ENCODE data around the gene SNAPC5. TPM values are rescaled to one million over a fixed set of nuclear protein-coding genes. Genes with fewer than 3 reads are reported as not detected.

Gene SNAPC5, protein sequence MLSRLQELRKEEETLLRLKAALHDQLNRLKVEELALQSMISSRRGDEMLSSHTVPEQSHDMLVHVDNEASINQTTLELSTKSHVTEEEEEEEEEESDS
- total RNA-seq = 10 to 100 TPM; 18.0 to 20.4 TPM

DNA sequence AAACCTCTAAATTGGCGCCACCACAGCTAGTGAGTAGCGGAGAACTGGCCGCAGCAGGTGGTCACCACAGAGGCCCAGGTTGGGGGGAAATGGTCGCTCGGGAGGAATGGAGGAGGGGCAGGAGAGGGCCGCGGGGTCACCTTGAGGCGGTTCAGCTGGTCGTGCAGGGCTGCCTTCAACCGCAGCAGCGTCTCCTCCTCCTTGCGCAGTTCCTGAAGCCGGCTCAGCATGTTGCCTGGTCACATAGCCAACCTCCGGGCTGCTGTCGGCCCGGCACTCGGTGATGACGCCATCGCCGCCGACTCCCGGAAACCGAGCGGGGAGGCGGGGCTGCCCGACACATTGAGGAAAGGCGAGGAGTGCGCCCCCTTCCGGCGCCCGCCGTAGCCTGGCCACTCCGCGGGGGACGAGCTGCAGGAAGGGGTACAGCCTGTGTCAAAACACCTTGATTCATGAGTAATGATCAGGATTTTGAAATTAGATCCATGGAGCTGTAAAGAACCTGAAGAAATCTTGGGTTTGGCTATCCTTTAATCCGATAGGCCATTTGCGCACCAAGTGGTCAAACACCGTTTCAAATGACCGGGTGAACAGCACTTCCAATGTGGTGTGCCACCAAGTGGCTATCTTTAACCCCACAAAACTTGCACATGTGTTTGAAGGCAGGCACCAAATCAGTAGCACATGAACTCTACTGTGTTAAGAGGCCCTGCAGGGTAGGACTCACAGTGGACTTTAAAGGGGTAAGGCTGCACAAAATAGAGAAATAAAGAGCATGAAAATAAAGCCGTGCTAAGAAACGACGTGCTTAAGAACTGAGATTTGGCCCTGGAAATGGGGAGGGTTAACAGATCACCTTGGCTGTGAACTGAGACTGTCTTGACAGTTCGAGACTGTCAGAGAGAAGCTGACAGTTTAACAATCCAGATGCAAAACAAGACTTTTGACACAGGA is at the start of gene SNAPC5:
Gene SNAPC5 (minus strand): TSS at position 261 of the 954 bp plus-strand sequence. CDS start 31 bp downstream, at position 230.

DNA sequence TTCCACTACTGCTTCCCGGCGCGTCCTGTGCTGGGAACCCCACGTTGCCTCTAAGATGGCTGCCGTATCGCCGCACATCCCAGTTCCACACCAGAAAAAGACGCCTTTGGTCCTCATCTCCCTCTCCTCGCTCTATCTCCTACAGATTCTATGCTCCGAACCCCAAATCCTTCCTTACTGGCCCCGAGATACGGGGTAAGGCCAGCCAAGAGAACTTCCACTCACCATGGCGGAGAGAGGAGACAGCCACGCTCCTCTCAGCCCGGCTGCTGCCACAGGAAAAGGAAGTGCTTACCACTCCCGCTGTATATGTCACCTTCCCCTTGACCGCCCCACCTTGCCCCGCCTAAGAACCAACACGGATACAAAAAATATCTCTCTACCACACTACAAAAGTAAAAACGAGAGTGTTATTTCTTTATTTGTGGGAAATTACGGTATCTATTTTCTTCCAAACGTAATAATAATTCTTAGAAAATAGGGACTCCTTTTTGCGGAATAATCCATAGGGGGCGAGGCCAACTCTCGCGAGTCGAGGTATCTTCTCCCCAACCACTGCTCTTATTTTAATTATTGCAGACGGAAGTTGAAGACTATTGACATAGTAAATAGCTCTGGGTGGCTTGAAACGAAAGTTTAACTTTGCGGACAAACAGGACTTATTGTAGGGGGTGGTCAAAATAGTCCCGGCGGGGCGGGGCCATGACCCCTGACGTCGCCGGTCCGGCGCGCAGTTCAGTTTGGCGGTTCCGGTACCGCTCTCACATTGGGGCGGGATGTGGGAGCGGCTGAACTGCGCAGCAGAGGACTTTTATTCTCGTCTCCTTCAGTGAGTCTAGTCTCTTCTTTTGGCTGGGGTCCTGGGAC is 7.2 kb upstream of the SNAPC5 start, which contains the start of the genes RPL4 and ZWILCH:
Gene RPL4 (minus strand): TSS at position 293 of the 867 bp plus-strand sequence. CDS start 65 bp downstream, at position 228.
Gene ZWILCH (plus strand): TSS at position 764 of the 867 bp plus-strand sequence. CDS start 13 bp downstream, at position 777.

Small RNAs within 50 kb of the gene (microRNA-seq; reads per million reads assigned to microRNA genes)
- gene MIR4512 (ENCODE audit: borderline microRNAs expressed, borderline replicate concordance) = not detected

Other genes starting within 250 kb of the SNAPC5 start
- gene MEGF11, start 244.0 kb downstream of the SNAPC5 start, total RNA-seq = not detected
- 10 to 100 TPM; 30.6 to 31.6 TPM for gene DIS3L, start 204.2 kb downstream of the SNAPC5 start, total RNA-seq
- 10 to 100 TPM; 18.8 TPM for gene TIPIN, start 141.1 kb downstream of the SNAPC5 start, total RNA-seq
- gene MAP2K1, start 110.8 kb downstream of the SNAPC5 start, total RNA-seq = 10 to 100 TPM; 94.5 to 95.7 TPM
- 1,000 to 10,000 TPM; 3,711 to 3,744 TPM for gene RPL4, start 7.1 kb upstream of the SNAPC5 start, total RNA-seq
- 10 to 100 TPM; 19.4 to 21.8 TPM for gene ZWILCH, start 7.6 kb upstream of the SNAPC5 start, total RNA-seq
- gene LCTL, start 68.2 kb upstream of the SNAPC5 start, total RNA-seq = not detected
- gene SMAD6, start 204.5 kb upstream of the SNAPC5 start, total RNA-seq = 1 to 10 TPM; 1.3 to 1.4 TPM

Measured in activated naive CD4-positive, alpha-beta T cell treated with anti-CD3 and anti-CD28 coated beads, Interleukin-2, amount 10 ng/mL, durations not matched to agents 5 hours and 36 hours (primary cell).